A549 (cell line): ENCODE data around the gene EIF1B.

Experiments used
- CHD4 ChIP-seq: fragments of 200-600 bp; sonication (generic); IDR thresholded peaks from 2 replicates; pipeline ENCODE4 v1.6.1; 2016; ENCODE audit warnings: antibody characterized with exemption, mild to moderate bottlenecking, borderline replicate concordance
- CTCF ChIP-seq: fragments of >200 bp; sonication (Bioruptor Twin); formaldehyde crosslinking; IDR thresholded peaks from 3 replicates; pipeline ENCODE4 v1.5.1; 2016
- EP300 ChIP-seq, 2 experiments: fragments of >200 bp; sonication (Bioruptor Twin); formaldehyde crosslinking; IDR thresholded peaks; 2 replicates in 1 of 2; 3 replicates in 1 of 2; pipeline ENCODE4 v1.6.1; 2016 to 2017
- FOXS1 ChIP-seq: fragments of 250-450 bp; sonication (Bioruptor Pico); IDR thresholded peaks from 2 replicates; pipeline ENCODE4 v1.5.0; 2020; ENCODE audit warnings: mild to moderate bottlenecking, moderate library complexity

GRCh38 chr3:40294434-40294833 is 15.1 kb upstream of the EIF1B start:
- no peak for TF ChIP-seq EP300 (IDR thresholded peaks at IDR 0.05)
- no peak for TF ChIP-seq CTCF
- TF ChIP-seq FOXS1: no peak
- TF ChIP-seq CHD4: no peak
